Stimulated activated CD4-positive, alpha-beta T cell treated with anti-CD3 and anti-CD28 coated beads, Interleukin-2, amount 100 ng/mL, for 24 hours (primary cell): ENCODE data around the gene C6orf120.
A peak's percentile ranks its signal among the peaks of the same experiment; 100 is the strongest.

ENCODE experiments used
- DNase-seq, 2 donors: peaks; one replicate each; pipeline ENCODE4 v3.0.0-alpha.2; 2020

Gene C6orf120

DNA sequence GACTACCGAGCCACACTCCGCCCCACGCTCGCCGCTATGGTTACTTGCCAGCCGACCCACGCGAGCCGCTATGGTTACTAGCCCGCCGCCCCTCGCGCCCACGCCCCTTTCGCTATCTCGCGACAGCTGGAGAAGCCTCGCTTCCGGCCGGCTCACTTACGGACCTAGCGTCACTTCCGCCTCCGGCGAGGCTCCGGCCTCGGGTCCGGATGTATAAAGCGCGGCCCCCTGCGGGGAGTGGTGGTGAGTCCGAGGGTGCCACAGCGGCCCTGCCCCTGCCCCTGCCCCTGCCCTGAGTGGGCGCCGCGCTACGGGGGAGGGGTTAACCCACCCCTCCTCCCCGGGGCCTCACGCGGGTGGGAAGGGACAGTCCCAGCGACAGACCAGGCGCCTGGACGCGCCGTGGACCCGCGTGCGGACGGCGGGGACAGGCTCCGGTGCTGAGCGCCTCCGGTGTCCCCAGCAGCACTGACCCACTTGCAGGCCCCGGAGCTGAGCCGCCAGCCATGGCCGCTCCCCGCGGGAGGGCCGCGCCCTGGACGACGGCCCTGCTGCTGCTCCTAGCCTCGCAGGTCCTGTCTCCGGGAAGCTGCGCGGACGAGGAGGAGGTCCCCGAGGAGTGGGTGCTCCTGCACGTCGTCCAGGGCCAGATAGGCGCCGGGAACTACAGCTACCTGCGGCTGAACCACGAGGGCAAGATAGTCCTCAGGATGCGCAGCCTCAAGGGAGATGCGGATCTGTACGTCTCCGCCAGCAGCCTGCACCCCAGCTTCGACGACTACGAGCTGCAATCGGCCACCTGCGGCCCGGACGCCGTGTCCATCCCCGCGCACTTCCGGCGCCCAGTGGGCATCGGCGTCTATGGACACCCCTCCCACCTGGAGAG lies at the start of gene C6orf120, which contains the start of gene WDR27:
Gene C6orf120 (plus strand): TSS at position 173 of the 886 bp plus-strand sequence. CDS start 334 bp downstream, at position 507.
Gene WDR27 (minus strand): TSS at position 76 of the 886 bp plus-strand sequence. CDS start 13,024 bp downstream, outside the sequence.
- peak; percentile 98 to 99 for DNase-seq

DNA sequence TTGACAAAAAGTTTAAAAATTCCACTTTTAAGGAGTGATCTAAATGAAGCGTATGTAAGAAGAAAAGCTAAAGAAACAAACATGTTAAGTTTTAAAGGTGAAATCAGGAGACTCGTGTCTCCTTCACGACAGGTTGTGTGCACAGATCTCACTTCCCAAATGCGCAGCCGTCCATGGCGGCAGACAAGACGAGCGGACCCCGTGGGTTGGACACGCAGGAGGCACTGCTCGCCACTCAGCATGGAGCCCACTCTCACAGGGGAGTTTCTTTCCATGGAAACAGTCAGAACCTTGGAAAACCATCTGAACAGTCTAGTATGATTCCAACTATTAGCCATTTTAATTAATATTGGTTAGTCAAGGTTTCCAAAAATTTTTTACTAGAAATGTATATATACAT lies 49.0 kb upstream of the C6orf120 start:
- no peak for DNase-seq

DNA sequence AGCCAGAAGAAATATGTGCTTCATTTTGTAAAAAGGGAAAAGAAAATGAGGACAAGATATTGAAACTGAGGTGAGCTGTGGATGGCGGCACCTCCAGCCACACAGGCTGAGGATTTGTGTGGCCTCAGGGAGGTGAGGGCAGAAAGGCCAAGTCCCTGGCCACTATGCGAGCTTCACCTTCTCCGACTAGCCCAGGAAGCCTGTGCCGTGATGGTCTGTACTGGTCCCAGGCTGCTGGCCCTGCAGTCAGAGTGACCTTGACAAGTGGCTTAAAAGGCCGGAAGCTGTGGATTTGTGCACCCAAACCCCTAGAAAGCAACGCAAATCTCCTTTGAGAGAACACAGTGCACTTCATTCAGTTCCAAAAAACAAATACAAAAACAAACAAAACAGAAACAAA lies 48.2 kb upstream of the C6orf120 start:
- no peak for DNase-seq

DNA sequence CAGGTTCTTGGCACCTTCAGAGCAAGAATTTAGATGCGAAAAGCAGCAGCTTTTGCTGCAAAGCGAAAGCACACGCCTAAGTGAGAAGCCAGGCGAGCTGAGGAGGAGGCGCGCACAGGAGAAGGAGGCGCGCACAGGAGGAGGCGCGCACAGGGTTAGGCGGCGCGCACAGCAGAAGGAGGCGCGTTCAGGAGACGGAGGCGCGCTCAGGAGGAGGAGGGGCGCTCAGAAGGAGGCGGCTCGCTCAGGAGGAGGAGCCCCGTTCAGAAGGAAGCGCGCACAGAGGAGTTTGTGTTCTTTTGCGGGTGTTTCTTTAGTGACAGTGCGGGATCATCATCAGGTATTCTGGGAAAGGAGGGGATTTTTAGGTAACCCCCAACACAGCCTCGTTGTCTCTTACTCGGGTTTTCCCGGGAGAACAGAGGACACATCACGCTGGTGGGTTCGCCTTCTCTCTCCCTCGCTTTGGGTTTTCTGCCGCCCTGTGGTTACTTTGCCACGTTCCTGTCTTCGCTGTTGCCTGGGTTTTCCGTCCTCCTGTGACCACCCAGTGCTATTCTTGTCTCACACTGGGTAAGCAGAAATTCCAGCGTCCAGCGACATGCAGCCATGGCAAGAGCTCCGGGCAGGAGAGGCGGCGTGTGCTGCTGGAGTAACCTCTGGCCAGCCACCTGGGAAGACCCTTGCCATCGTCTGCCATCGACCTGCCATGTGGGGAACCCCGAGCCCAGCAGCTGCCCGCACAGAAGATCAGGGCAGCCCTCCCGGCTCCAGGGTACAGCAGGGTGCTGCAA lies 47.1 kb upstream of the C6orf120 start:
- DNase-seq: peak; percentile 58 to 63

DNA sequence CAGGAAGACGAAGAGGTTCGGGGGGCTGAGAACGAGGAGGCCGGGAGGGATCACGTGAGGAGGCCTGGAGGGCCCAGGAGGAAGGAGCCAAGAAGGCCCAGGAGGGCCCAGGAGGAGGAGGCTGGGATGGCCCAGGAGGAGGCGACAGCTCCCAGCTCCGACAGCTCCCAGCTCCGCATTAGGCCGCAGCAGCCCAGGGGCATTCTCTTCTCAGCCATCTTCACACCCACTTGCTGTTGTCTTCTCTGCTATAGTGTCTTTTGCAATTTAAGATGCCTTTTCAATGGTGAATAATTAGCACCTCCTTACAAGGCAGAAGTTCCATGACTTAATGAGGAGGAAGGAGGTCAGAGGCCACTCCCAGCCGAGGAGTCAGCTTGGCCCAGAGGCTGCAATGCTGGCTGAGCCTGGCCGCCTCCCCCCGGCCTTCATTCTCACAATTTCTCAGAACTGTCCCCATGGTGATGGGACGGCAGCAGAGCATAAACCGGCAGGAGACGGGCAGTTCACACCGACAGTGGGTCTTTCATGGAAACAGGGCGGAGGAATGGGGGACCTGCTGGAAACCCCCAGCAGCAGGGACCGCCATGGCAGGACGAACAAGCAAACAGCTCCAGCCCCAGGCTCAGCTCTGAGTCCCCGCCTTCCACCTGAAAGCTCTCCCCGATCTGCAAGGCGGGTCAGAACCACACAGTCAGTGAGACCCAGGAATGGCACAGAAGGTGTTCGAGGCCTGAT lies 45.2 kb upstream of the C6orf120 start:
- no peak for DNase-seq

DNA sequence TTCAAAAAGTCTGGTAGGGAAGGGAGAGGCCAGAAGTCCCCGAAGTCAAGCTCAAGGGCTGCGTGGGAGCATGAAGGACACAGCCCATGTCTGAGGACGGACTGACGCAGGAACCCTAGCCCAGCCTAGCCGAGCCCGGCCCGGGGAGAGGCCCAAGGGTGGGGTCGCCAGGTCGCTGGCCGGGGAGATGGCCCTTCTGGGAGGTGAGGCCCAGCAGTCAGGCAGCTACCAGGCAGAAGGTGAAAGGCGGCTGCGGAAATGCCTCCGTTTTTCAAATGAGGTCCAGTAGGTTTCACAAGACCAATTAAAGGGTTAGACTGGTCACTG lies 44.7 kb upstream of the C6orf120 start:
- no peak for DNase-seq

DNA sequence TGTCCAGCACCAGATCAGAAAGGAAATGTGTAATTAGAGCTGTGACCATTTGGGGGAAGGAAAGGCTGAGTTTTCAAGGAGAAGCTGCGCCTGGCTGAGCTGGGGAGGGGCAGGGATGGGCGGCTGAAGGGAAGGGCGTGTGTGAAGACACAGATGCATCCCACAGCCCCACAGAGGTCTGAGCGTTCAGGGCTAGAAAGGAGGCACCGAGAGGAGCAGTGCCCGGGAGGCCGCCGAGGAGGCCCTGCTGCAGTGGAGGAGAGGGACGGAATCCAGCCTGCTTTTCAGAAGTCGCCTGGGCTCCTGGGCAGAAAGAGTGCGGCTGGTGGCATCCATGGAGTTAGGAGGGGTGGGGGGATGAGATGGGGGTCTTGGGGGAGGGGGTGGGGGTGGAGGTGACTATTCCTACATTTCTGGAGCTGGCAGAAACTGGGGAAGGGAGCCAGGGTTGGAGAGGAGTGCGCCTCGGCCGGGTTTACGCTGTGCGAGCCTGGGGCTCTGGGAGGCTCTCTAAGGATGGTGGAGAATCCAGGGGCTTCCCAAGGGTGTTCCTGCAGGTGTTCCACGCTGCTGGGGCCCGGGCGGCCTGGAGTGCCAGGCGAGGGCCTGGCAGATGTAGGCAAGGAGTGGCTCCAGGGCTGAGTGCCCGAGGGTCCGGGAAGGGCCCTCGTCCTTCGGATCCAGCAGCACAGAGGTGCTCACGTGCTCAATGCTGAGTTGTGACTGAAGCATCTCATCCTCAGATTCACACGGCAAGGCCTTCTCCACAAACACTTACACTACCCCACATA lies 41.9 kb upstream of the C6orf120 start:
- DNase-seq: no peak

DNA sequence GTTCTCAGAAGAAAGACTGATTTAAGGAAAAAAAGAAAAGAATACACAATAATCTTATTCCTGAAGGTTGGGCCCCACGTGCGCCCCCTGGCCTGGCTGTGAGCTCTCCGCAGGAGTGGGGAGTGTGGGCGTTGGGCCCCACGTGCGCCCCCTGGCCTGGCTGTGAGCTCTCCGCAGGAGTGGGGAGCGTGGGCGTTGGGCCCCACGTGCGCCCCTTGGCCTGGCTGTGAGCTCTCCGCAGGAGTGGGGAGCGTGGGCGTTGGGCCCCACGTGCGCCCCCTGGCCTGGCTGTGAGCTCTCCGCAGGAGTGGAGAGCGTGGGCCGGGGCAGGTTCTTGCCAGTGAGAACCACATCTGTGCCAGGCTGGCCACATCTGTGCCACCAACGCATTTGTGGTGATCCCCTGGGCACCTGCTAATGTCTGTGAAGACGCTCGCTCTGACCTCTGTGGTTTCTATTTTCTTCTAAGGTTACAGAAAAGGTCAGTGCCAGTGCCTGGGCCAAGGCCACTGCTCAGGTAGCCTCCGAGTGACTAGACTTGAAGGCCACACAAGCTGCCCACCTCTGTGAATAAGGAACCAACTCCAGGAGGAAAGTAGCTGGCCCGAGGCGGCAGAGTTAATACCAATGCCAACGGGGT lies 41.1 kb upstream of the C6orf120 start:
- no peak for DNase-seq

DNA sequence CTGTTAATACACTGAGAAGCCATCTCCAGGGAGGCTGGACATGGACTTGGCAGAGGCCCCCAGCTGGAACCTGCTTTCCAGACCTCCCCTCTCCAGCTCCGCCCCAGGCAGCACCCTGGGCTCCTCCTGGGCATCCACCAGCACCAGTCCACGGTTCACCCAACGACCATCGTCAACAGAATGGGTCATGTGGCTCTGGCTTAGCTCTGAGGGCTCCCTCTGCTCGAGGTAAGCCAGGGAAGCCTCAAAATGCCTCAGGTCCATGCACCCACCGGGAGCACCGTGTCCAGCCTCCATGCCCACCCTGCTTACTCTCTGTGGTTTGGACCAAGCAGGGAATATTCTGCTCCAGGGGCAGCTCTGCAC lies 40.6 kb upstream of the C6orf120 start:
- no peak for DNase-seq

DNA sequence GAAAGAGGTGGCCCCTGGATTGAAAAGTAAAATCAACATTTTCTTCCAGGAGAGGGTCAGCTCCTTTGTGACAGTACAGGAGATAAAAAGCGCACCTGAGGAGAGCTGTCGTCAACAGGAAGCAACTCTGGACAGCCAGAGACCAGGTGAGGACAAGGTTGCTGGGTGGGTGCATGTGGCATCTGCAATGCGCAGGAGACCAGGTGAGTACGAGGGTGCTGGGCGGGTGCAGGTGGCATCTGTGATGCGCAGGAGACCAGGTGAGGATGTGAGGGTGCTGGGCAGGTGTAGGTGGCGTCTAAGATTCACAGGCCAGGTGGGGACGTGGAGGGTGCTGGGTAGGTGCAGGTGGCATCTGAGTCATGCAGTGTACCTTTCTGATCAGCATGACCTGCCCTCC lies 38.5 kb upstream of the C6orf120 start:
- no peak for DNase-seq

DNA sequence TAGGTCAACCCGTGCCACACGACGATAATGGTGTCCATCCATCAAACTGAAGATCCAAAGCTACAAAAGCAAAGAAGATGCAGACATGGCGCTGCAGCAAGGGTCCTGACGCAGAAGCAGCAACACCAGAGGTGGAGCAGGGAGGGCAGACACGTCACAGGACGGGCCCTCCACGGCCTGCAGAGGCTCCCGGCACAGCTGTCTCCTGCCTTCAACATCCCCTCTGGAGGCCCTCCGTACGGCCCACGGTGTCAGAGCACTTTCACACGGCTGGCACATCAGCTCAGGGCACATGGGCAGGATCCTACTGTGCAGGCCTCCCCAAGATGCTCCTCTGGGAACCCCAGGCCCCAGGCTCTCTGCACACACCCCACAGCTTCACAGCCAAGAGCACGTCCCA lies 37.7 kb upstream of the C6orf120 start:
- DNase-seq: no peak

DNA sequence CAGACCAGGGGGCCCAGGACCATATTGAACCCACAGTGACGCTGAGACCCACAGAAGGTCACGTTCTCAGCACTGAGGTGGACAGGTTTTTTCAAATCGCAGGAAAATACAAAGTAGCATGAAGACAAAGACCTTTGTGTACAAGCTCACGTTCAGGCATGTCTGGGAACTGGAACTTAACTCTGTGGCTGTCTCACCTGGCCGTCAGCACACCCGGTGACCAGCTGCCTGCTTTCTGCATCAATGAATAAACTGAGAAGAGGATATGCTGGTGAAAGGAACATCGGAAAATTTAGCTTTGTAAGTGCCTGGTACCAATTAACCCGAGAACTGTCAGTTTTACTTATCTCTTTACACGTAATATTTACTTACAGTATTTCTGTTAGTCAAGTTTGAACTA lies 36.6 kb upstream of the C6orf120 start:
- DNase-seq: no peak

DNA sequence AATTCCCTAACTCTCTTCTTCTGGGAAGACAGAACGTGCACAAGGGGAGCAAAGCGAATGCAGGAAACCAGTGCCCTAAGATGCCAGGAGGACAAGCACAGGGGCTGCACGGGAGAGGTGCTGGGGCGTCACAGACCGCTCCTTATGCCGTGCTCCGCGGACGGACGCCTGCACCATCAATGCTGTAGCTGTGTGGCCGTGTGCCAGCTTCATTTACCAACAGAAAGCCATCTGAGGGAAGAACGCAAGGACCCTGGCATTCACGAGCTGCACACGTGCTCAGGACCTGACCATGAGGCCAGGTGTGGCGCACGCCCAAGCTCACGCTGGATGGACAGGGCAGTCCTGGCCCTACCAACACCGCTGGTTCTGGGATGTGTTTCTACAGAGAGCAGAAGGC lies 35.5 kb upstream of the C6orf120 start:
- no peak for DNase-seq

DNA sequence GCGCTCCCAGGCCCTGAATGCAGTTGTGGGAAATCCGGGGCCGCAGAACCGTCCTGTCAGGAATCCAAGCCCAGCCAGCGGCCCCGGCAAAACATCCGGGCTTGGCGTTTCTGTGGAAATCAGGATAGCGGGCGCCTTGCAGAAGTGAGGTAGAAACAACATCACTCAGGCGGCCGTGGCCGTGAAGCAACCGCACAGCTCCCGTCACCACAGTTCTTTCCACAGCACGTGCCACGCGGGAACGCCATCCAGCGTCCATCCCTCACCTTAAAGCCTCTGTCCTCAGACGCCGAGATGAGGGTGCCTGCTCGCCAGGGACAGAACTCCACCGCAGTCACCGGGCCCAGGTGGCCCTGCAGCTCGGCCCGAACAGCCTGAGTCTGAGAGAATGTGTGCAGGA lies 34.2 kb upstream of the C6orf120 start:
- no peak for DNase-seq

DNA sequence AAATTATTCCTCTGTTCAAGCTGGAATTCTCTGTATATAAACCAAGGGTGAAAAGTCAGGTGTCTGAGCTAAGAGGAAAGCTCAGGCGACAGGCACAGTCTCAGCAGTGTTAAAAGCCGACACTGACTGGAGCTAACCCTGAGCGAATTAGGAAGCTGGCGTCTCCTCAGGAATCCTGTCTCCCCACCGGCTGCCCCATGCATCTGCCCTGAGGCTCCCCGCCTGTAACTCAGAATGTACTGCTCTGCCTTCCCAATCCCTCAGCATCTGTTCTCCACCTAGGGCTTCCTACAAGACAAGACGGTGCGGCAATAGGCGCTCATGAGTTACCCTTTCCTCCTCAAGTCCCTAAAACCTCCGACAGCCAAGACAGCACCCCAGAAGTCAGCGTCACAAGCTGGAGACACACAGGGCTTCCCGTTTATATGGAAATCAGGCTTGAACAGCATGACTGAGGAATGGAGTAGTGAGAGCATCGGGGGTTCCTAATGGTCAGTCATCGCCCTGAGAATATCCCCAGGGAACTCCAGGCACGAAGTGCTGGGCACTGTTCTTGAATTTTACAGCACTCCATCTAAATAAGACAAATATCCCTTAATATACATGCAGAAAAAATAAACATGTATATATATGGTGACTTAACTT lies 33.6 kb upstream of the C6orf120 start:
- no peak for DNase-seq

DNA sequence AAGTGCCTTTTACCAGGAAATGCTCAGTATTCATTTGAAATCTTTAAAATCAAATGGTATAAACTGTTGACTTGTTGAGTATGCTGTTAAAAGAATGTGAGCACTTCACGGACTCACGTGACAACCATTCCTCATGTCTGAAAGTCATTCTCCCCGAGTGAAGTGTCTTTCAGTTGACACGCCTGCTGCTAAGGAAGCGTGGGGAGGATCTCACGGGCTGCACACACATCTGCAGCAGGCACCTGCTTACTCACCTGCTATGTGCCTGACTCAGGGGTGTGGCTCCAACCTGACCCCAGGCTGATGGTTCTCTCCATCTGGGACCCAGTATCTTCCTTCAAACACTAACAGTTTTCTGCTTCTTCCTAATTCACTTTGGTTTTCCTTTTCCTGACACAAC lies 32.8 kb upstream of the C6orf120 start:
- no peak for DNase-seq

DNA sequence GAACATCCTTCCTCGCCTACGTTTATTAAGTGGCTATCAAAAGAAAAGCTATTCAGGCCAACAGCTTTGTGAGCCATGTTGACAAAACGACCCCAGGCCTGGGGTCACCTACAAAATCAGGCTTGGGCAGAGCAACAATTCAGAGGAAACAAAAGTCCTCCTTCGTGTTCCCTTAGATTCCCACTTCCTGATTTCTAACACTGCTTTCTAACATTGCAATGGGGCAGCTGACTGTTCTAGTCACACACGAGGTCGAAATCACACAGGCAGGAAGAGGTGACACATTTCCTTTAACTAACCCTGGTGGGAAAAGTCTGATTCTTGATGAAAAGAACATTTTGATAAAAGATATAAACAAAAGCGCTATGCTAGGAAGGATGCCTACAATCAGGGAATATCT lies 32.0 kb upstream of the C6orf120 start:
- DNase-seq: no peak

DNA sequence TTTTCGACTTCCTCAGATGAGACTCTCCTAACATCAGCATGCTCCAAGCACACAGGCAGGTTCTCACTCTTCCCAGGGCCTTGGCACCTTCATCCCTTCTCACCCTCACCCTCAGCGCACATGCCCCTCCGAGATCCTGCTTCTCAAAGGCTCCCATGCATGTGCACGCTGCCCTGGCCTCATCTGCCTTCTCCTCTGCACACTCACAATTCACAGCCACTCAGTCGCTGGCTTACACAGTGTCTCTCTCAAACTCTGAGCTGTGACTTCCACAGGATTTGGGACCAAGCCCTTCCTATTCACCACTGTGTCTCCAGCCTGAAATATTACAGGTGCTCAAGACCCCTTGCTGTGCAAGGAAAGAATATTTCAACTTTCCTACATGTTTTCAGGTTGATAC lies 30.4 kb upstream of the C6orf120 start:
- DNase-seq: no peak

DNA sequence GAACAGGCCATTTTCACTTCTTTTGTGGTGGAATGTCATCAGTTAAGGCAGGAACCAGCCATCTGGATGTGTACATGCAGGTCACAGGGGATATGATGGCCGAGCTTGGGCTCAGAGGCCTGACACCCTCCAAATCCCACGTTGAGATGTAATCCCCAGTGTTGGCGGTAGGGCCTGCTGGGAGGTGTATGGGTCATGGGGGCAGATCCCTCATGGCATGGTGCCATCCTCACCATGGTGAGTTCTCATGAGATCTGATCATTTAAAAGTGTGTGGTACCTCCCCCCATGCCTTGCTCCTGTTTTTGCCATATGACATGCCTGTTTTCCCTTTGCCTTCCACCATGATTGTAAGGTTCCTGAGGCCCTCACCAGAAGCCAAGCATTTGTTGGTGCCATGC lies 26.9 kb upstream of the C6orf120 start:
- DNase-seq: no peak

DNA sequence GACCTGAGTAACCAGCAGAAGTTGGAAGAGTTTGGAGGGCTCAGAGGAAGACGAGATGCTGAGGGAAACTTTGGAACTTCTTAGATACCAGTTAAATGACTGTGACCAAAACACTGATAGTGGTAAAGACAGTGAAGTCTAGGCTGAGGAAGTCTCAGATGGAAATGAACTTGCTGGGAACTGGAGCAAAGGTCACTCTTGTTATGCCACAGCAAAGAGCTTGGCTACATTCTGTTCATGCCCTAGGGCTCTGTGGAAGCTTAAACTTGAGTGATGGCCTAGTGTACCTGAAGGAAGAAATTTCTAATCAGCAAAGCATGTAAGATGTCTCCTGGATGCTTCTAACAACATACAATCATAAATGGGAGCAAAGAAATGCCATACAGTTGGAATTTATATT lies 24.8 kb upstream of the C6orf120 start:
- DNase-seq: no peak

DNA sequence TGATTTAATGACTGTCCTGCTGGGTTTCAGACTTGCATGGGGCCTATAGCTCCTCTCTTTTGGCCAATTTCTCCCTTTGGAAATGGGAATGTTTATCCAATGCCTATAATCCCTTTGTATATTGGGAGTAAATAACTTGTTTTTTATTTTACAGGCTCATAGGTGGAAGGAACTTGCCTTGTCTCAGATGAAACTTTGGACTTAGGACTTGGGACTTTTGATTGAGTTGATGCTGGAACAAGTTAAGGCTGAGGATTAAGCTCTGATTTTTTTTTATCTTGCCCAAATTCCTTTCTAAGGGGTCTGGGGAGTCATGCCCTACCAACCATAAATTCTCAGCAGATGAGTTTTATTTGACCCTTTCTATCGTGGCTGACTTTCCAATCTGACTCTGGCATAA lies 23.6 kb upstream of the C6orf120 start:
- no peak for DNase-seq

DNA sequence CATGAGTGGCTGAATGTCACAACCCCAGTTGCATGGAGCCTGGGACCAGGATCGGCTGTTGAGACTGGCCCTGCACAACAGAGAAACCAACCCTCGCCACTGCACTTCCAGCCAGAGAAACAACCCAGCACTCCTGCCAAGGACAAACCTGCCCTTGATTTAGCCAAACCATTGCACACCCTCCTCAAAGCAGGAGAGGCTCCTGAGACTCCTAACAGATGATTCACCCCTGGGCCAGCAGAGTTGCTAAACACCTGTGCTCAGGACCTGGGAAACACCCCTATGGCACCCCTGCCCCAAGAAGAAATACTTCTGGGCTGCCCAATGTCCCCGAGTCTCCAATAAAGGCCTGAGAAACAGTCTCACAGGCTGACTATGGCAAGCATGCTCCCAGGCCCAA lies 17.9 kb upstream of the C6orf120 start:
- no peak for DNase-seq
